H7 (cell line): ENCODE measurements around the gene SAMD4A. TPM values are rescaled to one million over a fixed set of nuclear protein-coding genes. Genes with fewer than 3 reads are reported as not detected.

Experiments
- DNase-seq: peaks from one replicate; pipeline ENCODE4 v3.0.0; 2012
- H3K27me3 ChIP-seq: 2 replicates; pipeline ENCODE4 v1.6.0; 2011; ENCODE audit warnings: mild to moderate bottlenecking, low read length; ENCODE audit not compliant: control insufficient read depth, insufficient read depth
- H3K36me3 ChIP-seq: replicated peaks from 2 replicates; pipeline ENCODE4 v1.5.1; 2011; ENCODE audit warnings: low read length; ENCODE audit not compliant: control insufficient read depth, insufficient read depth
- H3K4me3 ChIP-seq: 2 replicates; pipeline ENCODE4 v1.5.1; 2011; ENCODE audit warnings: low read depth, mild to moderate bottlenecking, control low read depth, low read length, moderate library complexity; ENCODE audit not compliant: insufficient read depth
- total RNA-seq: library from RNA; depleted of rRNA; stranded (reverse); fragments of >200 nt; shearing (Covaris generic); gene quantifications from 2 replicates; pipeline ENCODE4 v1.2.3, GENCODE V29; 2014

SAMD4A gene
- total RNA-seq, 1 experiment from 2014 or later, result 8.5 TPM

GRCh38 chr14:54572316-54572715 lies 5.4 kb downstream of the SAMD4A start:
- Histone ChIP-seq H3K36me3 (no peaks in the 10 kb centered on the region; the same call in 1 of the 2 replicates), H3K4me3 (no peak overlapping the region), H3K27me3 (no peaks in the 10 kb centered on the region; the same call in 1 of the 2 replicates)
- DNase-seq, result peak; percentile 59

DNA sequence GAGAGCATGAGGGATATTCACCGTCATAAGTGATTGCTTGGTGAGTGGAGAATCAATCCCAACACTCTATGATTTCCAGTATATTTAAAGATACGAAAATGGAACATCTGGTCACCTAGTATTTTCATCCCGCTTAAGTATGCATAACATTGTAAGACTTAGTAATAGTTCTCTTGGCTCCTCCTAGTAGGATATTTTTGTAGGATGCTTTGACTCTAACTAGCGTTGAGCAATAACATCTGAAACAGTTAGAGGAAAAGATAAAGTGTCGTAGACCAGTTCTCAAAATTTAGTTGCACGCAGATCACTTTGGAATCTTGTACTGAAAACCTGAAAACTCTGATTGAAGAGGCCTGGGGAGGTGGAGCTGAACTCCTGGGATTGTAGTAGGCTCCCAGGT lies 7.6 kb downstream of the SAMD4A start:
- Histone ChIP-seq H3K4me3 (no peak overlapping the region), H3K27me3 (no peaks in the 10 kb centered on the region), H3K36me3 (peaks cover 2% of the 10 kb centered on the region)
- no peak for DNase-seq

- Histone ChIP-seq H3K36me3 (peaks cover 2% of the 10 kb centered on the region), H3K4me3 (no peak overlapping the region), H3K27me3 (no peaks in the 10 kb centered on the region)
- no peak for DNase-seq
Observed at GRCh38 chr14:54577494-54577893, 10.6 kb downstream of the SAMD4A start.

DNA sequence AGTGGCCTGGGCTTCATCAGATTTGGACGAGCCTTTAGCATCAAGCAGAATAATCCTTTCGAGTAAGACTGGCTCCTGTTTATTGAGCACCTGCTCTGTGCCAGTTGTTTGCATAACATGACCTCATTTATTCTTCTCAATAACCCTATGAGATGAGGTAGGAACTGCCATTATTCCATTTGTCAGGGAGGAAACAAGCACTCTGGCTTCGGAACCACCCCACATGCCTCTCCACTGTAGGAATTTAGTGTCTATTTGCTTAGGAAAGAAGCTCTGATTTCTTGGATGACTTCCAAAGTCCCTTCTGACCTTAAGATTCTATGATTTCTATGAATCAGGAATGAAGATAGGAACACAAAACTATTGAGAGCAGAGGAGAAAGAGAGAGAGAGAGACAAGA lies 11.0 kb downstream of the SAMD4A start:
- Histone ChIP-seq H3K4me3 (no peak overlapping the region), H3K27me3 (no peaks in the 10 kb centered on the region), H3K36me3 (peaks cover 2% of the 10 kb centered on the region; the same call in 1 of the 2 replicates)
- DNase-seq, result no peak

DNA sequence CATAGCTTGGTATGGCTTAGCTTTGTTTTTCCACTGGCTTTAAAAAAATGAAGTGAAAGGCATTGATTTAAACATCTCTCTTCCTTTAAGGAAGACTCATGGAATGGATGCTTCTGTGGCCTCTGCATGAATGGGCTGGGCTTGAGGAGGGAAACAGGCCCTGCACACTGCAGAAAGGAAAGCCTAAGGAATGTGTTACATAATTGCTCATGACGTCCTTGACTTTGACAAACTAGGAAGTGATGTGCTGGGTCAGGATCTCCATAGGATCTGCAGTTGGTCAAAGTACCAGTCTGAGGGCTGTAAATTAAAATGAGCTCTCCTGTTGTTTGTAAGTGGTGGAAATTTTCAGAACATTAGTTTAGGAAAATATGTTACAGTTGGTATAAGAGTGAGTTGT lies 12.7 kb downstream of the SAMD4A start:
- Histone ChIP-seq H3K27me3 (no peaks in the 10 kb centered on the region), H3K36me3 (peaks cover 2% of the 10 kb centered on the region; the same call in 1 of the 2 replicates), H3K4me3 (no peak overlapping the region)
- DNase-seq, result no peak

GRCh38 chr14:54580933-54581332 lies 14.0 kb downstream of the SAMD4A start:
- Histone ChIP-seq H3K4me3 (no peak overlapping the region), H3K27me3 (no peaks in the 10 kb centered on the region), H3K36me3 (peaks cover 2% of the 10 kb centered on the region; the same call in 1 of the 2 replicates)
- no peak for DNase-seq

- no peak overlapping the region for H3K4me3 ChIP-seq
- peaks cover 2% of the 10 kb centered on the region; the same call in 1 of the 2 replicates for H3K36me3 ChIP-seq
- no peak for DNase-seq
- H3K27me3 ChIP-seq, result no peaks in the 10 kb centered on the region
Observed at GRCh38 chr14:54582334-54582733, 15.4 kb downstream of the SAMD4A start.

DNA sequence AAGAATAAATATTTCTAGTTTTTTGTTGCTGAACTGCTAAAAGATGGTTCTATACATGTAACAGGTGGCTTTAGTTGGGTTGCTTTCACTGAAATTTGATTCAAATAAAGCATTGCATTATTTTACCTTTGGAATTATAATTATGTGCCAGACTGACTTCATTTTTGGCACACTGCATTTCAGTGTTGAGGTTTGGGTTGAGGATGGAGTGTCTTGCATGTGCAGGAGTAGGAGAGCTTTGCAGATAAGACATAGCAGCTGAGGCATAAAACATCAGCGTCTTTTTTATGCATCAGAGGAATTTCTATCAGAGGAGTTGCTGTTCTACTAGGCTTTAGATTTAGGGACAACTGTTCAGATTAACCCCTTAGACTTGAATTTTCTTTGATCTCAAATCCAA lies 17.2 kb downstream of the SAMD4A start:
- DNase-seq, result no peak
- no peaks in the 10 kb centered on the region for H3K36me3 ChIP-seq
- no peak overlapping the region for H3K4me3 ChIP-seq
- no peaks in the 10 kb centered on the region for H3K27me3 ChIP-seq

GRCh38 chr14:54585214-54585613 lies 18.3 kb downstream of the SAMD4A start:
- Histone ChIP-seq H3K27me3 (no peaks in the 10 kb centered on the region), H3K36me3 (no peaks in the 10 kb centered on the region), H3K4me3 (no peak overlapping the region)
- DNase-seq, result no peak

DNA sequence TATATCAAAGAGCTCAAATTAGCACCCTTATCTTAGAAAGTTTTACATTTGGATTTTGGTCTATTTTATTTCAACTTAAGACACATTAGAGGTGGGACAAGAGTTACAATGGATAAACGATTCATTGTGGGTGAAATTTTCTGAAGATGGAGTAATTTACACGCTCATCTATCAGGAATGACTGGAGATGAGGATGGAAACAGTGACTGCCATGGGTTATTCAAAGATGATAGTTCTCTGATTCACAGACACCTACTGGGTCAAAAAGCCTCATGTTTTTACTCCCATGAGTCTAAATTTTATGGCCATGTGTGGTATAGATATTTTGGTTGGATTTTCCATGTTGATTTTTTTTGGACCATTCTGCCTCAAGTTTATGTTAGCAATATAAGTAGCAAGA lies 22.1 kb downstream of the SAMD4A start:
- H3K36me3 ChIP-seq, result no peaks in the 10 kb centered on the region
- no peak overlapping the region for H3K4me3 ChIP-seq
- DNase-seq, result no peak
- H3K27me3 ChIP-seq, result no peaks in the 10 kb centered on the region

DNA sequence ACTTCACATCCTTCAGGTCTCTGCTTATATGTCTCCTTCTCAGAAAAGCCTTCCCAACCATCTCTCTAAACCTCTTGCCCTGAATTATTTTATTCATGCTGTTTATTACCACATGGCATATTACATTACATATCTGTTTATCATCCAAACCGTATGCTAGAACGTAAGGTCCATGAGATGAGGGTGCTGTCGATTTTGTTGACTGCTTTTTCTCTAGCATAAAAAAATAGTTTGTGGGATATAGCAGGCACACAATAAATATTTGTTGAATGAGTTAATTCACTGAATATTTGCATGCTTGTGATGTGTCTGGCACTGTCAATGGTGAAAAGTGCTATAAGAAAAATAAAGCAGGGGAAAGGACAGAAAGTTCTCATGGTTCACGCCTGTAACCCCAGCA lies 22.9 kb downstream of the SAMD4A start:
- Histone ChIP-seq H3K4me3 (no peak overlapping the region), H3K36me3 (no peaks in the 10 kb centered on the region), H3K27me3 (no peaks in the 10 kb centered on the region)
- no peak for DNase-seq

DNA sequence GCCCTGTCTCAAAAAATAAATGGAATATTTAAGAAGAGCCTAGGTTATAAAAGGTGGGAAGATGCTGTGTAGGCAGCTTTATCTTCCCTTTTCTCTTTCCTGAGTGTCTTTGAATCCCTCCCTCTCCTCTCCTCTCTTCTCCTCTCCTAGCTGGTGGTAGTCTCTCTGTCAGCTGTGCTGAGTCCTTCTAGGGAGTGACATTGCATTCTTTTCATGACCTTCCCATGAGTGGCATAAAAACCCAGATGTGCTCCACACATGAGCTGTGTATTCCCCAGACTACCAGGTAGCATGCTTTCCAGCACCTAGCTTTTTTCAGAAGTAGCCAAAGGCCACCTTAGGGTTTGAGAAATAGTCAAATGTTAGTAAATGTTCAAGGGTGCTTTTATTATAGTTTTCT lies 23.6 kb downstream of the SAMD4A start:
- no peaks in the 10 kb centered on the region for H3K36me3 ChIP-seq
- no peak for DNase-seq
- no peak overlapping the region for H3K4me3 ChIP-seq
- no peaks in the 10 kb centered on the region for H3K27me3 ChIP-seq

- Histone ChIP-seq H3K36me3 (no peaks in the 10 kb centered on the region), H3K27me3 (no peaks in the 10 kb centered on the region), H3K4me3 (no peak overlapping the region)
- DNase-seq, result no peak
Observed at GRCh38 chr14:54591461-54591860, 24.5 kb downstream of the SAMD4A start.

DNA sequence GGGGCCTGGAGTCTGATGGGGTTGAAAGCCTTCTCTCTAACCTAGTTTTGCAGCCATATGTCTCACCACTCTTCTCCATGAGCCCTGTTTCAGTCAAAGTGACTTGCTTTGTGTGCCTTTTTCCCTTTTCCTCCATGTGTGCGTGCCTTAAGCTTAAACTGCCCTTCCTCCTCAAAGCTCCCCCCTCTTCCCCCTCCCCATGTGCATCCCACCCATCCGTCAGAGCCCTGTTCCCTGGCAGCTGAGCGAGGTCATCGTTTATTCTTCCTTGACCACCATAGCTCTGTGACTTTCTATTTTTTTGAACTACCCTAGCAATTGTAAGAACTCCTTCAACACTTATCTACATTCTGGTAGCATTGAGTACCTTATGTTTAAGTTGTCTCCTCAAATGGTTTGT lies 24.9 kb downstream of the SAMD4A start:
- H3K4me3 ChIP-seq, result no peak overlapping the region
- no peak for DNase-seq
- H3K36me3 ChIP-seq, result no peaks in the 10 kb centered on the region
- no peaks in the 10 kb centered on the region for H3K27me3 ChIP-seq

- DNase-seq, result no peak
- no peaks in the 10 kb centered on the region for H3K36me3 ChIP-seq
Observed at GRCh38 chr14:54593860-54594259, 26.9 kb downstream of the SAMD4A start.

GRCh38 chr14:54594537-54594936 lies 27.6 kb downstream of the SAMD4A start:
- H3K36me3 ChIP-seq, result no peaks in the 10 kb centered on the region
- H3K27me3 ChIP-seq, result no peaks in the 10 kb centered on the region
- H3K4me3 ChIP-seq, result no peak overlapping the region
- DNase-seq, result no peak

More at GRCh38 chr14:54593860-54594259, 26.9 kb downstream of the SAMD4A start:
- H3K4me3 ChIP-seq, result no peak overlapping the region
- no peaks in the 10 kb centered on the region for H3K27me3 ChIP-seq
